GM12878 (cell line): ENCODE results near the gene GLRA1. TPM values are rescaled to one million over a fixed set of nuclear protein-coding genes. Genes with fewer than 3 reads are reported as not detected.

Experiments
- ATAC-seq: fragments of 200-7000 bp; cut with Tn5 transposase; 3 replicates; pipeline ENCODE4 v1.9.1; 2020; ENCODE audit warnings: mild to moderate bottlenecking, moderate library complexity
- BruUV-seq: library from RNA; stranded (reverse); fragments of 400-500 nt; replicated peaks from 2 replicates; lab custom pipeline; 2021; lab: Mats Ljungman, UMichigan
- CTCF ChIA-PET: fragments of 300-600 bp; sonication (Branson Sonifier 250); formaldehyde crosslinking; extraction: SDS; loops from one replicate; lab custom pipeline; 2021; ENCODE audit warnings: inconsistent platforms; lab: Yijun Ruan, JAX
- POLR2A ChIA-PET: fragments of 350-600 bp; formaldehyde crosslinking; extraction: SDS; loops from one replicate; lab custom pipeline; 2021; ENCODE audit warnings: inconsistent platforms; lab: Charles Lee
- RAD21 ChIA-PET: fragments of 300-600 bp; sonication (Branson Sonifier 250); formaldehyde crosslinking; loops from one replicate; lab custom pipeline; 2023; ENCODE audit warnings: antibody characterized with exemption; ENCODE audit not compliant: unreplicated experiment; lab: Charles Lee
- SMC1A ChIA-PET: fragments of 300-600 bp; sonication (Branson Sonifier 250); formaldehyde crosslinking; loops from one replicate; lab custom pipeline; 2023; ENCODE audit not compliant: unreplicated experiment, uncharacterized antibody; lab: Charles Lee
- DNase-seq: peaks from one replicate; pipeline ENCODE4 v3.0.0-alpha.2; 2011; ENCODE audit warnings: low read depth, low spot score
- FAIRE-seq: peaks from 3 replicates; lab custom pipeline; 2011; peaks lifted over from hg19 to GRCh38; lab: Jason Lieb, UNC
- H2AFZ ChIP-seq: 2 replicates; pipeline ENCODE4 v1.6.0; 2011; ENCODE audit warnings: low read depth, low read length, control low read depth; ENCODE audit not compliant: control insufficient read depth
- H3K27ac ChIP-seq: 2 replicates; pipeline ENCODE4 v1.5.1; 2011; ENCODE audit warnings: control low read depth; ENCODE audit not compliant: control insufficient read depth, insufficient read depth
- H3K27me3 ChIP-seq, 2 experiments: replicated peaks in 1 of 2; 2 replicates each; pipeline versions ENCODE4 v1.6.0 to v1.6.1; 2011; ENCODE audit warnings: low read length in 1 of 2; ENCODE audit not compliant: control insufficient read depth in 2 of 2, insufficient read depth in 2 of 2
- H3K36me3 ChIP-seq, 2 experiments: 2 replicates each; pipeline ENCODE4 v1.5.1; 2011; ENCODE audit warnings: low read length in 1 of 2; ENCODE audit not compliant: control insufficient read depth in 2 of 2, insufficient read depth in 2 of 2
- H3K4me1 ChIP-seq: 2 replicates; pipeline ENCODE4 v1.6.1; 2011; ENCODE audit warnings: mild to moderate bottlenecking, low read length, moderate library complexity, mixed read lengths; ENCODE audit not compliant: control insufficient read depth, insufficient read depth
- H3K4me2 ChIP-seq: 2 replicates; pipeline ENCODE4 v1.6.0; 2011; ENCODE audit warnings: control low read depth; ENCODE audit not compliant: control insufficient read depth, insufficient read depth
- H3K4me3 ChIP-seq: fragments of 200-600 bp; sonication (generic); 2 replicates; pipeline ENCODE4 v1.5.1; 2016
- H3K79me2 ChIP-seq: 2 replicates; pipeline ENCODE4 v1.6.0; 2011; ENCODE audit warnings: low read length; ENCODE audit not compliant: control insufficient read depth, insufficient read depth
- H3K9ac ChIP-seq: 2 replicates; pipeline ENCODE4 v1.8.0; 2011; ENCODE audit warnings: low read length, control low read depth, mixed read lengths; ENCODE audit not compliant: control insufficient read depth, insufficient read depth
- H3K9me3 ChIP-seq: replicated peaks from 3 replicates; pipeline ENCODE4 v1.5.1; 2011; ENCODE audit warnings: mild to moderate bottlenecking, low read length; ENCODE audit not compliant: control insufficient read depth, insufficient read depth
- H4K20me1 ChIP-seq: 2 replicates; pipeline ENCODE4 v1.6.0; 2011; ENCODE audit not compliant: control insufficient read depth, insufficient read depth
- ASH2L ChIP-seq: fragments of 300-600, 200-600 bp; sonication (generic); IDR thresholded peaks from 2 replicates; pipeline ENCODE4 v1.6.1; 2017; ENCODE audit warnings: low read depth, mild to moderate bottlenecking, borderline replicate concordance
- BACH1 ChIP-seq: fragments of 450-650 bp; IDR thresholded peaks from 2 replicates; pipeline ENCODE4 v1.6.1; 2017; ENCODE audit warnings: mild to moderate bottlenecking, borderline replicate concordance
- CREM ChIP-seq: IDR thresholded peaks from 2 replicates; pipeline ENCODE4 v1.6.1; 2014; ENCODE audit warnings: antibody characterized with exemption, low read depth
- EGR1 ChIP-seq, 2 experiments: IDR thresholded peaks; 1 replicate in 1 of 2; 2 replicates in 1 of 2; pipeline ENCODE4 v1.6.1; 2011 to 2012; ENCODE audit warnings: low read depth in 2 of 2, low read length in 2 of 2, borderline replicate concordance in 1 of 2, mild to moderate bottlenecking in 1 of 2, moderate library complexity in 1 of 2
- GABPA ChIP-seq: IDR thresholded peaks from 2 replicates; pipeline ENCODE4 v1.6.1; 2014; ENCODE audit warnings: antibody characterized with exemption, low read depth, mild to moderate bottlenecking, inconsistent platforms
- IKZF1 ChIP-seq: fragments of 450-650 bp; conservative IDR thresholded peaks from 2 replicates; pipeline ENCODE4 v1.6.1; 2017; ENCODE audit warnings: antibody characterized with exemption, mild to moderate bottlenecking
- MYC ChIP-seq: IDR thresholded peaks from 2 replicates; pipeline ENCODE4 v1.6.1; 2011; ENCODE audit warnings: mild to moderate bottlenecking, low read length, moderate library complexity, inconsistent platforms; ENCODE audit not compliant: insufficient read depth, insufficient replicate concordance, insufficient read length, severe bottlenecking
- RUNX3 ChIP-seq: IDR thresholded peaks from 2 replicates; pipeline ENCODE4 v1.6.1; 2012; ENCODE audit warnings: low read length, inconsistent platforms
- SPI1 ChIP-seq: IDR thresholded peaks from 2 replicates; pipeline ENCODE4 v1.6.1; 2011; ENCODE audit warnings: low read depth, mild to moderate bottlenecking, low read length, moderate library complexity, borderline replicate concordance; ENCODE audit not compliant: insufficient read depth
- STAT1 ChIP-seq: fragments of 450-650 bp; conservative IDR thresholded peaks from 2 replicates; pipeline ENCODE4 v1.6.1; 2014; ENCODE audit warnings: antibody characterized with exemption, mild to moderate bottlenecking
- TAF1 ChIP-seq: IDR thresholded peaks from 2 replicates; pipeline ENCODE4 v1.6.1; 2011; ENCODE audit warnings: mild to moderate bottlenecking, low read depth, low read length, borderline replicate concordance
- USF2 ChIP-seq: IDR thresholded peaks from 2 replicates; pipeline ENCODE4 v1.6.1; 2011; ENCODE audit warnings: low read depth, low read length, improper control_type of control experiment, borderline replicate concordance
- WRNIP1 ChIP-seq: IDR thresholded peaks from 2 replicates; pipeline ENCODE4 v1.6.1; 2011; ENCODE audit warnings: low read depth, low read length, improper control_type of control experiment, borderline replicate concordance
- WGBS: methylation state at CpG from one replicate; pipeline ENCODE4 v1.1.6; 2016; ENCODE audit warnings: low lambda C conversion rate; ENCODE audit not compliant: insufficient replicate concordance, insufficient coverage; ENCODE audit errors: missing lambda C conversion rate; 5-methylcytosine and 5-hydroxymethylcytosine counted together
- in situ Hi-C: fragments of 300-500 bp; cut with MboI; formaldehyde crosslinking; loops from 9 replicates; pipeline ENCODE4 v1.14.3; 2018; ENCODE audit warnings: mixed read lengths
- intact Hi-C: fragments of 100-400 bp; cut with micrococcal nuclease; formaldehyde crosslinking; loops from one replicate; pipeline ENCODE4 v1.14.2; 2022; ENCODE audit not compliant: unreplicated experiment
- polyA plus RNA-seq, 11 experiments: library from polyadenylated mRNA; depleted of rRNA in 4 of 11; unstranded in 6 of 11; stranded (reverse) in 5 of 11; fragments of >200 nt; fragmentation: Nextera tagmentation in 4 of 11; fragmentation: Illumina TruSeq in 1 of 11; extraction: Ambion mirVana in 4 of 11; extraction: Trizol in 1 of 11; gene quantifications; 1 replicate in 1 of 11; 2 replicates in 10 of 11; pipeline versions ENCODE4 v1.2.1 to v1.2.3, GENCODE V29; 2011 to 2016; ENCODE audit warnings: inconsistent platforms in 2 of 11, missing spikeins in 2 of 11, low read depth in 1 of 11
- total RNA-seq, 4 experiments: library from RNA; depleted of rRNA in 3 of 4; stranded (reverse); fragments of >200 nt in 3 of 4; fragmentation: Illumina TruSeq in 1 of 4; extraction: Trizol in 1 of 4; gene quantifications; 2 replicates each; pipeline versions ENCODE4 v1.2.1 to v1.2.3, GENCODE V29; 2013 to 2021

The GLRA1 gene
- total and polyA plus RNA-seq, 10 of the 15 experiments (the other 5 are each of a cell fraction or from before 2014, with no cell fraction given): not detected

GRCh38 chr5:151953833-151954232 is 29.2 kb upstream of the GLRA1 start:
- Histone ChIP-seq H3K4me2 (no peak overlapping the region), H3K36me3 (no peaks in the 10 kb centered on the region), H3K27ac (no peak overlapping the region), H3K79me2 (no peaks in the 10 kb centered on the region), H2AFZ (no peak overlapping the region), H3K4me1 (no peaks in the 10 kb centered on the region), H3K27me3 (no peaks in the 10 kb centered on the region; a peak in 1 of 4 replicates), H3K9ac (no peak overlapping the region), H3K9me3 (no peaks in the 10 kb centered on the region), H4K20me1 (no peaks in the 10 kb centered on the region), H3K4me3 (no peak overlapping the region)
- ChIA-PET RAD21 (interaction anchor here (1.1 kb wide), 1 partner anchor 51 kb away, joined by 3 read pairs; no protein-coding TSS in a partner anchor), CTCF (no interaction called here), SMC1A (interaction anchor here (0.7 to 1.2 kb wide), 3 partner anchors 26 to 293 kb away, joined by 3 to 4 read pairs (median 3); partner anchors contain the start of gene GLRA1), POLR2A (no interaction called here)
- FAIRE-seq: no peak
- in situ Hi-C loops: no loop called here
- ATAC-seq: no peak
- WGBS: 76% methylated on average over 1 of the region's 1 CpG
- TF ChIP-seq ASH2L (no peak), IKZF1 (no peak), EGR1 (IDR thresholded peaks at IDR 0.05; ENCODE audit: borderline replicate concordance in 1 of 2, low read depth in 2 of 2, low read length in 2 of 2) (no peak), CREM (no peak), RUNX3 (no peak), GABPA (no peak), SPI1 (no peak), WRNIP1 (no peak), USF2 (no peak), BACH1 (no peak), STAT1 (no peak), TAF1 (no peak), MYC (no peak)
- intact Hi-C loops: no loop called here
- no peak for DNase-seq
- BruUV-seq: no TSS peak
